Suprapubic skin (tissue), 3 donors: Measurements from ENCODE around the gene CACNA2D3.

Source experiments
- POLR2A ChIP-seq, 2 donors: fragments of 450-650 bp; IDR thresholded peaks; one replicate each; pipeline ENCODE4 v1.6.1; 2017; ENCODE audit warnings: antibody characterized with exemption in 2 of 2, mild to moderate bottlenecking in 2 of 2, moderate library complexity in 2 of 2
- TF ChIP-seq, protein P1 (sequence below), 2 donors: fragments of 200-600 bp in 1 of 2; fragments of 450-650 bp in 1 of 2; sonication (generic) in 1 of 2; IDR thresholded peaks; one replicate each; pipeline ENCODE4 v1.5.1; 2016 to 2019; ENCODE audit warnings: antibody characterized with exemption in 2 of 2, mild to moderate bottlenecking in 1 of 2, moderate library complexity in 1 of 2

GRCh38 chr3:54755756-54756155 is 633.4 kb downstream of the CACNA2D3 start:
- TF ChIP-seq, protein P1, sequence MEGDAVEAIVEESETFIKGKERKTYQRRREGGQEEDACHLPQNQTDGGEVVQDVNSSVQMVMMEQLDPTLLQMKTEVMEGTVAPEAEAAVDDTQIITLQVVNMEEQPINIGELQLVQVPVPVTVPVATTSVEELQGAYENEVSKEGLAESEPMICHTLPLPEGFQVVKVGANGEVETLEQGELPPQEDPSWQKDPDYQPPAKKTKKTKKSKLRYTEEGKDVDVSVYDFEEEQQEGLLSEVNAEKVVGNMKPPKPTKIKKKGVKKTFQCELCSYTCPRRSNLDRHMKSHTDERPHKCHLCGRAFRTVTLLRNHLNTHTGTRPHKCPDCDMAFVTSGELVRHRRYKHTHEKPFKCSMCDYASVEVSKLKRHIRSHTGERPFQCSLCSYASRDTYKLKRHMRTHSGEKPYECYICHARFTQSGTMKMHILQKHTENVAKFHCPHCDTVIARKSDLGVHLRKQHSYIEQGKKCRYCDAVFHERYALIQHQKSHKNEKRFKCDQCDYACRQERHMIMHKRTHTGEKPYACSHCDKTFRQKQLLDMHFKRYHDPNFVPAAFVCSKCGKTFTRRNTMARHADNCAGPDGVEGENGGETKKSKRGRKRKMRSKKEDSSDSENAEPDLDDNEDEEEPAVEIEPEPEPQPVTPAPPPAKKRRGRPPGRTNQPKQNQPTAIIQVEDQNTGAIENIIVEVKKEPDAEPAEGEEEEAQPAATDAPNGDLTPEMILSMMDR (IDR thresholded peaks at IDR 0.05) = no peak
- TF ChIP-seq POLR2A (IDR thresholded peaks at IDR 0.05) = no peak
